Skeletal muscle tissue (tissue), 4 donors: Measurements from ENCODE around the gene TMTC1. TPM values are rescaled to one million over a fixed set of nuclear protein-coding genes. Genes with fewer than 3 reads are reported as not detected.

ENCODE experiments used
- H3K27ac ChIP-seq: one replicate; pipeline ENCODE4 v1.7.0; 2013; ENCODE audit warnings: mild to moderate bottlenecking, low read depth, low read length, inconsistent platforms
- H3K27me3 ChIP-seq, 3 donors: one replicate each; pipeline ENCODE4 v1.7.0; 2013; ENCODE audit warnings: low read length in 3 of 3; ENCODE audit not compliant: control insufficient read depth in 3 of 3, insufficient read depth in 3 of 3
- H3K36me3 ChIP-seq, 3 donors: one replicate each; pipeline ENCODE4 v1.7.0; 2013; ENCODE audit warnings: low read length in 3 of 3; ENCODE audit not compliant: control insufficient read depth in 3 of 3, insufficient read depth in 3 of 3
- H3K4me1 ChIP-seq, 3 donors: one replicate each; pipeline ENCODE4 v1.7.0; 2013; ENCODE audit warnings: low read length in 3 of 3, mild to moderate bottlenecking in 3 of 3; ENCODE audit not compliant: control insufficient read depth in 3 of 3, insufficient read depth in 3 of 3
- H3K4me3 ChIP-seq, 3 donors: one replicate each; pipeline ENCODE4 v1.7.0; 2013; ENCODE audit warnings: low read length in 3 of 3
- H3K9ac ChIP-seq, 3 donors: one replicate each; pipeline ENCODE4 v1.7.0; 2013; ENCODE audit warnings: low read length in 3 of 3, mild to moderate bottlenecking in 3 of 3, moderate library complexity in 2 of 3, low read depth in 1 of 3
- H3K9me3 ChIP-seq, 3 donors: one replicate each; pipeline ENCODE4 v1.7.0; 2013; ENCODE audit warnings: low read length in 3 of 3; ENCODE audit not compliant: control insufficient read depth in 3 of 3
- total RNA-seq: library from RNA; depleted of rRNA; stranded (reverse); fragments of >200 nt; gene quantifications from one replicate; pipeline ENCODE4 v1.2.3, GENCODE V29; 2014
- donor health status: Osteomylitis.

The TMTC1 gene
- total RNA-seq, 1 donor from 2014 or later, result 37.6 TPM

- Histone ChIP-seq H3K27ac (no peak within 1 kb of the TSS), H3K27me3 (no peaks in the 10 kb centered on the region), H3K36me3 (peaks cover 0 to under 1% (median under 1%) of the 10 kb centered on the region in 3 donors)
Observed at GRCh38 chr12:29497588-29497987, 286.2 kb downstream of the TMTC1 start, which contains the start of gene OVCH1. Gene OVCH1 (minus strand): TSS chr12:29497686. CDS start chr12:29497686, 0 bp downstream.

GRCh38 chr12:29492891-29493290 lies 290.9 kb downstream of the TMTC1 start:
- no peaks in the 10 kb centered on the region for H3K9me3 ChIP-seq
- no peaks in the 10 kb centered on the region for H3K27me3 ChIP-seq
- H3K27ac ChIP-seq, result no peak overlapping the region
- H3K4me1 ChIP-seq, result no peaks in the 10 kb centered on the region
- no peak overlapping the region for H3K4me3 ChIP-seq
- H3K9ac ChIP-seq, result no peak overlapping the region
- H3K36me3 ChIP-seq, result no peaks in the 10 kb centered on the region

More at GRCh38 chr12:29497588-29497987, 286.2 kb downstream of the TMTC1 start, which contains the start of gene OVCH1:
- no peaks in the 10 kb centered on the region for H3K4me1 ChIP-seq
- H3K9me3 ChIP-seq, result no peaks in the 10 kb centered on the region
- no peak within 1 kb of the TSS for H3K4me3 ChIP-seq
- no peak within 1 kb of the TSS for H3K9ac ChIP-seq

- Histone ChIP-seq H3K9ac (no peak overlapping the region), H3K9me3 (no peaks in the 10 kb centered on the region), H3K27ac (no peak overlapping the region), H3K27me3 (no peaks in the 10 kb centered on the region), H3K4me3 (no peak overlapping the region), H3K4me1 (no peaks in the 10 kb centered on the region), H3K36me3 (peaks cover 0 to 2% (median 0%) of the 10 kb centered on the region in 3 donors)
Observed at GRCh38 chr12:29486972-29487371, 296.8 kb downstream of the TMTC1 start.

- Histone ChIP-seq H3K27ac (no peak overlapping the region), H3K36me3 (no peaks in the 10 kb centered on the region), H3K27me3 (no peaks in the 10 kb centered on the region), H3K4me1 (no peaks in the 10 kb centered on the region), H3K9me3 (no peaks in the 10 kb centered on the region), H3K4me3 (no peak overlapping the region), H3K9ac (no peak overlapping the region)
Observed at GRCh38 chr12:29463198-29463597, 320.5 kb downstream of the TMTC1 start.

GRCh38 chr12:29460082-29460481 lies 323.7 kb downstream of the TMTC1 start:
- Histone ChIP-seq H3K27me3 (no peaks in the 10 kb centered on the region), H3K36me3 (no peaks in the 10 kb centered on the region)

GRCh38 chr12:29455087-29455486 lies 328.7 kb downstream of the TMTC1 start:
- Histone ChIP-seq H3K9me3 (no peaks in the 10 kb centered on the region), H3K27ac (no peak overlapping the region), H3K9ac (no peak overlapping the region), H3K27me3 (no peaks in the 10 kb centered on the region), H3K36me3 (no peaks in the 10 kb centered on the region), H3K4me1 (no peaks in the 10 kb centered on the region), H3K4me3 (no peak overlapping the region)

More at GRCh38 chr12:29460082-29460481, 323.7 kb downstream of the TMTC1 start:
- H3K9ac ChIP-seq, result no peak overlapping the region
- no peak overlapping the region for H3K27ac ChIP-seq
- no peaks in the 10 kb centered on the region for H3K9me3 ChIP-seq
- H3K4me1 ChIP-seq, result no peaks in the 10 kb centered on the region
- H3K4me3 ChIP-seq, result no peak overlapping the region

GRCh38 chr12:29451888-29452287 lies 331.9 kb downstream of the TMTC1 start:
- Histone ChIP-seq H3K36me3 (no peaks in the 10 kb centered on the region), H3K27me3 (no peaks in the 10 kb centered on the region), H3K9ac (no peak overlapping the region), H3K27ac (no peak overlapping the region), H3K9me3 (no peaks in the 10 kb centered on the region), H3K4me1 (no peaks in the 10 kb centered on the region), H3K4me3 (no peak overlapping the region)
